A549 (cell line): ENCODE measurements around the gene TNS3.

Experiments used
- BCL3 ChIP-seq: fragments of >200 bp; sonication (Bioruptor Twin); formaldehyde crosslinking; IDR thresholded peaks from 3 replicates; pipeline ENCODE4 v1.6.1; 2016
- CTCF ChIP-seq: fragments of >200 bp; sonication (Bioruptor Twin); formaldehyde crosslinking; IDR thresholded peaks from 3 replicates; pipeline ENCODE4 v1.5.1; 2016
- JUN ChIP-seq, 2 experiments: fragments of >200 bp; sonication (Bioruptor Twin); formaldehyde crosslinking; IDR thresholded peaks; 2 replicates in 1 of 2; 3 replicates in 1 of 2; pipeline ENCODE4 v1.6.1; 2016 to 2017
- MAX ChIP-seq: IDR thresholded peaks from 2 replicates; pipeline ENCODE4 v1.6.1; 2012
- MYC ChIP-seq: IDR thresholded peaks from 2 replicates; pipeline ENCODE4 v1.6.1; 2012; ENCODE audit warnings: mild to moderate bottlenecking, inconsistent platforms, low read length, improper control_type of control experiment, borderline replicate concordance
- PBX3 ChIP-seq: IDR thresholded peaks from 2 replicates; pipeline ENCODE4 v1.6.1; 2012
- POLR2A ChIP-seq: IDR thresholded peaks from 2 replicates; pipeline ENCODE4 v1.6.1; 2012; ENCODE audit warnings: mild to moderate bottlenecking, low read length
- RAD21 ChIP-seq, 2 experiments: fragments of >200 bp in 1 of 2; sonication (Bioruptor Twin) in 1 of 2; formaldehyde crosslinking in 1 of 2; IDR thresholded peaks in 1 of 2; conservative IDR thresholded peaks in 1 of 2; 2 replicates in 1 of 2; 3 replicates in 1 of 2; pipeline ENCODE4 v1.6.1; 2012 to 2018; ENCODE audit warnings: inconsistent platforms in 1 of 2
- REST ChIP-seq: fragments of 200-600 bp; sonication (generic); IDR thresholded peaks from 2 replicates; pipeline ENCODE4 v1.6.1; 2016; ENCODE audit warnings: antibody characterized with exemption, mild to moderate bottlenecking, moderate library complexity
- RFX5 ChIP-seq: fragments of 450-650 bp; IDR thresholded peaks from 2 replicates; pipeline ENCODE4 v1.7.1; 2014; ENCODE audit warnings: antibody characterized with exemption, mild to moderate bottlenecking, moderate library complexity
- RNF2 ChIP-seq: fragments of 200-600 bp; sonication (generic); IDR thresholded peaks from 2 replicates; pipeline ENCODE4 v1.6.1; 2016; ENCODE audit warnings: low read depth, mild to moderate bottlenecking, antibody characterized with exemption, moderate library complexity, borderline replicate concordance
- SREBF2 ChIP-seq: fragments of 450-650 bp; IDR thresholded peaks from 2 replicates; pipeline ENCODE4 v1.6.1; 2014; ENCODE audit warnings: mild to moderate bottlenecking, moderate library complexity
- ZFP36 ChIP-seq: fragments of 450-650 bp; IDR thresholded peaks from 2 replicates; pipeline ENCODE4 v1.6.1; 2014; ENCODE audit warnings: borderline replicate concordance; ENCODE audit not compliant: partially characterized antibody
- ZNF302 ChIP-seq: fragments of 250-450 bp; sonication (Bioruptor Pico); IDR thresholded peaks from 2 replicates; pipeline ENCODE4 v1.9.0; 2021; ENCODE audit warnings: inconsistent platforms, mild to moderate bottlenecking, moderate library complexity

- TF ChIP-seq SREBF2, result no peak
- TF ChIP-seq CTCF, result no peak
- no peak for TF ChIP-seq POLR2A
- TF ChIP-seq PBX3, result no peak
- no peak for TF ChIP-seq ZFP36
- TF ChIP-seq REST, result no peak
- no peak for TF ChIP-seq JUN (IDR thresholded peaks at IDR 0.05)
- no peak for TF ChIP-seq BCL3
- no peak for TF ChIP-seq RNF2
- no peak for TF ChIP-seq RFX5
- TF ChIP-seq ZNF302 (CRISPR knock-in tag), result no peak
- TF ChIP-seq MYC, result no peak
- no peak for TF ChIP-seq MAX
- TF ChIP-seq RAD21 (conservative IDR thresholded peaks at IDR 0.05 in 1 of 2, IDR thresholded peaks at IDR 0.05 in 1 of 2), result no peak
Observed at GRCh38 chr7:47392241-47392759, 189.6 kb downstream of the TNS3 start.
